Esophagus muscularis mucosa (tissue), 4 donors: ENCODE data around the gene RNH1. TPM values are rescaled to one million over a fixed set of nuclear protein-coding genes. Genes with fewer than 3 reads are reported as not detected.

Source experiments
- DNase-seq: peaks from one replicate; pipeline ENCODE4 v3.0.0-alpha.2; 2017; ENCODE audit errors: extremely low spot score
- H3K27ac ChIP-seq, 4 donors: fragments of 200-600 bp; sonication (generic); replicated peaks in 1 of 4; 1 replicate in 3 of 4; 2 replicates in 1 of 4; pipeline ENCODE4 v1.5.1; 2016 to 2019; ENCODE audit warnings: mild to moderate bottlenecking in 1 of 4
- H3K27me3 ChIP-seq, 4 donors: fragments of 200-600 bp; sonication (generic); one replicate each; pipeline versions ENCODE4 v1.5.1 to v1.6.0; 2016 to 2019
- H3K36me3 ChIP-seq, 4 donors: fragments of 200-600 bp; sonication (generic); one replicate each; pipeline ENCODE4 v1.5.1; 2016 to 2019
- H3K4me1 ChIP-seq, 4 donors: fragments of 200-600 bp; sonication (generic); one replicate each; pipeline ENCODE4 v1.5.1; 2016 to 2019
- H3K4me3 ChIP-seq, 4 donors: fragments of 200-600 bp; sonication (generic); 1 replicate in 2 of 4; 2 replicates in 2 of 4; pipeline ENCODE4 v1.5.1; 2016 to 2019; ENCODE audit warnings: mild to moderate bottlenecking in 4 of 4, moderate library complexity in 1 of 4
- H3K9me3 ChIP-seq, 4 donors: fragments of 200-600 bp; sonication (generic); 1 replicate in 3 of 4; 2 replicates in 1 of 4; pipeline ENCODE4 v1.5.1; 2016 to 2019
- CTCF ChIP-seq, 3 experiments: fragments of 200-600 bp in 2 of 3; fragments of 450-650 bp in 1 of 3; sonication (generic) in 2 of 3; IDR thresholded peaks; one replicate each; pipeline ENCODE4 v1.5.1; 2017 to 2019; ENCODE audit warnings: antibody characterized with exemption in 3 of 3, mild to moderate bottlenecking in 2 of 3, moderate library complexity in 1 of 3
- EP300 ChIP-seq: sonication (generic); formaldehyde crosslinking; IDR thresholded peaks from one replicate; pipeline ENCODE4 v1.6.1; 2017; ENCODE audit warnings: antibody characterized with exemption
- POLR2A ChIP-seq: fragments of 450-650 bp; IDR thresholded peaks from one replicate; pipeline ENCODE4 v1.6.1; 2017; ENCODE audit warnings: antibody characterized with exemption, moderate library complexity, mild to moderate bottlenecking, low read depth
- POLR2AphosphoS5 ChIP-seq, 2 donors: sonication (generic); formaldehyde crosslinking; IDR thresholded peaks; one replicate each; pipeline ENCODE4 v1.6.1; 2017; ENCODE audit warnings: antibody characterized with exemption in 2 of 2
- WGBS: methylation state at CpG from one replicate; pipeline ENCODE4 v1.1.5; 2018; 5-methylcytosine and 5-hydroxymethylcytosine counted together
- intact Hi-C: fragments of 100-400 bp; cut with DNase I; formaldehyde crosslinking; loops from one replicate; pipeline ENCODE4 v1.15.1; 2023
- total RNA-seq, 4 donors: library from RNA; depleted of rRNA; stranded (reverse); fragments of >200 nt; gene quantifications; one replicate each; pipeline versions ENCODE4 v1.1.0 to v1.2.1, GENCODE V29; 2016

RNH1 gene
- total RNA-seq, 4 donors from 2014 or later = 280 to 367 (median 334) TPM

DNA sequence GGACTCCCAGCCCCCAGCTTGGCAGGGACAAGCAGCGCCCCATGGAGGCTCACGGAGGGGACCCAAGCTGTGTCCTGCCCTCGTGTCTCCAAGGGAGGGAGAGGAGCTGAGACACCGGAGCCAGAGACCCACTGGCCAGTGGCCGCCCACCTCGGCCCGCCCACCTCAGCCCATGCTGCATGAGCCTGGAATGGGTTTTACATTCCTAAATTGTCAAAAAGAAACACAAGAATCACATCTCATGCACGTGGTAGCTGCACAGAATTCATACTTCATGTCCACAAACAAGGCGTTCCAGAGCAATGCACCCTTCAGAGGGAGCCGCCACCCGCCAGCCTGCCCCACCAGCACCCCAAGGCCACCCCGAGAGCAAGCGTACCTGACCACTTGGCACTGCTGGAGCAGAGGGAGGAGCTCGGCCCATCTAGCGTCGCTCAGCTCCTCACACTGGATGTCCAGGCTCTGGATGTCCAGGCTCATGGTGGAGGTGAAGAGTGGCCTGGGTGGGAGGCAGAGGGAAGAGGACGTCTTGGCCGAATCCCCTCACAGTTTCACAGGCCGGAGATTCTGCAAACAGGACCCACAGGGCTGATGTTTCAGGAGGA lies 5.3 kb downstream of the RNH1 start:
- peaks cover 48 to 57% (median 54%) of the 10 kb centered on the region in 4 donors for H3K36me3 ChIP-seq
- peak overlapping the region in 2 of 4 donors; percentile 77 to 100 for H3K27ac ChIP-seq
- 80% methylated on average over 10 of the region's 19 CpGs for WGBS
- no peak overlapping the region for H3K4me3 ChIP-seq
- intact Hi-C loops = loop anchor here (5.0 kb wide), 1 partner anchor 49 kb away; the partner anchor contains the start of gene PTDSS2
- TF ChIP-seq EP300 (no peak), POLR2A (no peak), POLR2AphosphoS5 (IDR thresholded peaks at IDR 0.05) (no peak), CTCF (IDR thresholded peaks at IDR 0.05) (no peak)
- H3K4me1 ChIP-seq = peaks cover 45 to 57% (median 47%) of the 10 kb centered on the region in 4 donors
- H3K9me3 ChIP-seq = no peaks in the 10 kb centered on the region
- no peaks in the 10 kb centered on the region for H3K27me3 ChIP-seq
- no peak for DNase-seq

DNA sequence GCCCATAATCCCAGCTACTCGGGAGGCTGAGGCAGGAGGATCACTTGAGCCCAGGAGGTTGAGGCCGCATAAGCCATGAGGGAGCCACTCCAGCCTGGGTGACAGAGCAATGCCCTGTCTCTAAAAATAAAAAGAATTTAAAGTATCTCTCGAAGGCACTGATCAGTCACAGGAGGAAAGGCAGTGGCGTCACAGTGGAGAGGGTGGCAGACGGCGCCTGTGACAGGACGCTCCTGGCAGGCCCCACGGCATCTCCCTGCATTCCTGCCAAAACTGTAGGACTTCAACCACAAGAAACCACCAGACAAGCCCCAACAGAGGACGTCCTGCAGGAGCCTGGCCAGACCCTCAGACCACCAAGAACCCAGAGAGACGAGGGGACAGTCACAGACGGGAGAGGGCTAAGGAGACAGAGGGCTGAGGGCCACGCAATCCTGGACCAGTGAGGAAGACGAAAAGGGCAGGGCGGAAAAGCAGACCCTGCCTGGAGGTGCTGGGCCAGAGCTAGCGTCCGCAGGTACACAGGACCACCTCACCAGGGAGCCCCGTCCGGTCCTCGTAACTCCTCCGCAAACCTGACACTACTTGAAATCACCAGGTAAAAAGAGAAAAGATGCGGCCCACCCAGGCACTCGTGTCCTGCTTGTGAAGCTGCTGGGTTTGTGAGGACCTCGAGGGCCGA lies 5.9 kb downstream of the RNH1 start:
- Histone ChIP-seq H3K27ac (no peak overlapping the region), H3K36me3 (peaks cover 54 to 63% (median 61%) of the 10 kb centered on the region in 4 donors)
- intact Hi-C loops = loop anchor here (5.0 kb wide), 1 partner anchor 49 kb away; the partner anchor contains the start of gene PTDSS2

DNA sequence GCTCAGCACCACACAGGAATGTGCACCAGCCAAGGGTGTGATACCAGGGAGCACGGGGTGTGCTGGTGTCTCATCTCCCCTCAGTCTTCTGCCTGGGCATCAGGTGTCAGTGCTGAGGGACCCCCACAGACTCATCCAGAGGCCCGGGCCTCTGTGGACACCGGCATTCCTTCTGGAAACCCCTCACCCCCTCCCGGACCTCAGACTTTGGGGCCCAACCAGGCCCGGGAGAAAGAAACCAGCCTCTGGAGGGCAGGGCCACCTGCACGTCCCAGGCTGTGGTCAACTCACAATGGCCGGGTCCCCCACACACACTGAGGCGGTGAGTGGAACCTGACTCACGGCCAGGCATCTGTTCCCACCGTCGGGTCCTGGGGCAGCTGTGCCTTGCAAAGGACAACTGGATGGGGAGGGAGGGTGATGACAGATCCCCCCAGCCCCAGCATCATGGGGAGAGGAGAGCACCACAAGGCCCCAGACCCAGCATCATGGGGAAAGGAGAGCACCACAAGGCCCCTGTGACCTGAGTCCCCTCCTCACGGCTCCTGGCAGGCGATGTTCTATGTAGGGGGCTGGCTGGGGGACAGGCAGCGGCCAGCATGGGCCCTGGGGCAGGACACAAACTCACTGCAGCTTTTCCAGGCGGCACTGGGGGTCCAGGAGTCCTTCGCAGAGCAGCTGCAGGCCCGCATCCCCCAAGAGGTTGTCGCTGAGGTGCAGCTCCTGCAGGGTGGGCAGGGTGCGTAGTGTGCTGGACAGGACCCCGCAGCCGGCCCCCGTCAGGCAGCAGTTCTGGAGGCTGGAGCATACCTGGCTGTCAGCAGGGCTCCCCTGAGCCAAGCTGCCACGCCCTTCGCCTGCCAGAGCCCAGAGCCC lies 7.6 kb downstream of the RNH1 start:
- peaks cover 61 to 79% (median 76%) of the 10 kb centered on the region in 4 donors for H3K36me3 ChIP-seq
- no peak for DNase-seq
- H3K9me3 ChIP-seq = no peaks in the 10 kb centered on the region
- H3K27me3 ChIP-seq = no peaks in the 10 kb centered on the region
- H3K4me3 ChIP-seq = no peak overlapping the region
- H3K4me1 ChIP-seq = peaks cover 28 to 41% (median 30%) of the 10 kb centered on the region in 4 donors
- TF ChIP-seq CTCF (IDR thresholded peaks at IDR 0.05) = no peak
- TF ChIP-seq POLR2AphosphoS5 (IDR thresholded peaks at IDR 0.05) = no peak
- no peak for TF ChIP-seq EP300
- no peak for TF ChIP-seq POLR2A
- H3K27ac ChIP-seq = no peak overlapping the region
- WGBS = 92% methylated on average over 6 of the region's 24 CpGs
- intact Hi-C loops = loop anchor here (5.0 kb wide), 1 partner anchor 47 kb away; the partner anchor contains the start of gene PTDSS2

More for the DNA sequence above, 5.9 kb downstream of the RNH1 start:
- Histone ChIP-seq H3K4me1 (peaks cover 45 to 57% (median 47%) of the 10 kb centered on the region in 4 donors), H3K4me3 (no peak overlapping the region), H3K9me3 (no peaks in the 10 kb centered on the region), H3K27me3 (no peaks in the 10 kb centered on the region)
- TF ChIP-seq CTCF (IDR thresholded peaks at IDR 0.05) (no peak), POLR2A (no peak), EP300 (no peak), POLR2AphosphoS5 (IDR thresholded peaks at IDR 0.05) (no peak)
- 94% methylated on average over 24 of the region's 24 CpGs for WGBS
- no peak for DNase-seq

- Histone ChIP-seq H3K27me3 (no peaks in the 10 kb centered on the region), H3K4me3 (no peak overlapping the region), H3K27ac (no peak overlapping the region), H3K9me3 (no peaks in the 10 kb centered on the region), H3K4me1 (peaks cover 19 to 33% (median 21%) of the 10 kb centered on the region in 4 donors), H3K36me3 (peaks cover 70 to 88% (median 85%) of the 10 kb centered on the region in 4 donors)
- 87% methylated on average over 6 of the region's 39 CpGs for WGBS
- DNase-seq = no peak
- TF ChIP-seq POLR2AphosphoS5 (IDR thresholded peaks at IDR 0.05) (no peak), POLR2A (no peak), EP300 (no peak), CTCF (IDR thresholded peaks at IDR 0.05) (no peak)
- intact Hi-C loops = no loop called here
Measured at GRCh38 chr11:498297-499181, 8.5 kb downstream of the RNH1 start.
